CD4-positive, alpha-beta memory T cell (primary cell): ENCODE data around the gene ATXN7L1. TPM values are rescaled to one million over a fixed set of nuclear protein-coding genes. Genes with fewer than 3 reads are reported as not detected.

Experiments used
- CTCF ChIA-PET: fragments of 350-600 bp; sonication (Branson Sonifier 250); formaldehyde crosslinking; loops from one replicate; lab custom pipeline; 2021; ENCODE audit warnings: inconsistent platforms; ENCODE audit not compliant: partially characterized antibody; lab: Charles Lee
- POLR2A ChIA-PET: fragments of 350-600 bp; sonication (Branson Sonifier 250); formaldehyde crosslinking; loops from one replicate; lab custom pipeline; 2021; ENCODE audit not compliant: partially characterized antibody; lab: Charles Lee
- DNase-seq, 5 donors: peaks; one replicate each; pipeline versions ENCODE4 v3.0.0 to v3.0.0-alpha.2; 2020 to 2022; ENCODE audit warnings: mixed read lengths in 1 of 5
- H3K27ac ChIP-seq: one replicate; pipeline ENCODE4 v1.7.0; 2013; ENCODE audit warnings: low read depth, low read length
- H3K27me3 ChIP-seq: 2 replicates; pipeline ENCODE4 v1.7.0; 2013; ENCODE audit warnings: mild to moderate bottlenecking, low read length, moderate library complexity; ENCODE audit not compliant: insufficient read depth
- H3K36me3 ChIP-seq: 2 replicates; pipeline ENCODE4 v1.7.0; 2013; ENCODE audit warnings: mild to moderate bottlenecking, low read length, moderate library complexity; ENCODE audit not compliant: insufficient read depth
- H3K4me1 ChIP-seq: 2 replicates; pipeline ENCODE4 v1.7.0; 2013; ENCODE audit warnings: mild to moderate bottlenecking, low read length, moderate library complexity; ENCODE audit not compliant: insufficient read depth
- H3K4me3 ChIP-seq, 2 donors: one replicate each; pipeline ENCODE4 v1.7.0; 2013; ENCODE audit warnings: low read length in 2 of 2, mild to moderate bottlenecking in 1 of 2
- H3K9me3 ChIP-seq, 2 donors: one replicate each; pipeline ENCODE4 v1.7.0; 2013; ENCODE audit warnings: low read length in 2 of 2, control low read depth in 1 of 2; ENCODE audit not compliant: control insufficient read depth in 1 of 2
- H3K27ac Mint-ChIP-seq, 7 donors: one replicate each; pipeline ENCODE4 v1.8.0; 2020 to 2021; ENCODE audit warnings: mixed read lengths in 7 of 7, mild to moderate bottlenecking in 6 of 7, inconsistent platforms in 3 of 7, moderate library complexity in 3 of 7
- H3K27me3 Mint-ChIP-seq, 2 donors: one replicate each; pipeline ENCODE4 v1.8.0; 2020 to 2021; ENCODE audit warnings: mixed read lengths in 2 of 2
- H3K36me3 Mint-ChIP-seq, 2 donors: one replicate each; pipeline ENCODE4 v1.8.0; 2020 to 2021; ENCODE audit warnings: mixed read lengths in 2 of 2, inconsistent platforms in 1 of 2, mild to moderate bottlenecking in 1 of 2
- H3K4me1 Mint-ChIP-seq, 4 donors: one replicate each; pipeline ENCODE4 v1.8.0; 2020 to 2021; ENCODE audit warnings: mixed read lengths in 4 of 4, mild to moderate bottlenecking in 1 of 4
- H3K4me3 Mint-ChIP-seq, 8 donors: one replicate each; pipeline ENCODE4 v1.8.0; 2020 to 2021; ENCODE audit warnings: mixed read lengths in 8 of 8, mild to moderate bottlenecking in 7 of 8, moderate library complexity in 6 of 8, inconsistent platforms in 3 of 8
- H3K9me3 Mint-ChIP-seq, 8 donors: one replicate each; pipeline ENCODE4 v1.8.0; 2020 to 2021; ENCODE audit warnings: mixed read lengths in 8 of 8, mild to moderate bottlenecking in 5 of 8, inconsistent platforms in 3 of 8, moderate library complexity in 1 of 8
- intact Hi-C: fragments of 100-400 bp; cut with micrococcal nuclease; formaldehyde crosslinking; loops from one replicate; pipeline ENCODE4 v1.15.1; 2023
- polyA plus RNA-seq, 2 donors: library from polyadenylated mRNA; unstranded; fragments of 300-500 nt; fragmentation: Illumina TruSeq; gene quantifications; one replicate each; pipeline ENCODE4 v1.2.3, GENCODE V29; 2021
- total RNA-seq, 2 experiments: library from RNA; stranded (reverse); gene quantifications; one replicate each; pipeline ENCODE4 v1.2.3, GENCODE V29; 2021

ATXN7L1 gene
- total and polyA plus RNA-seq, 4 experiments from 2014 or later, result 8.7 to 62.2 (median 42.6) TPM

DNA sequence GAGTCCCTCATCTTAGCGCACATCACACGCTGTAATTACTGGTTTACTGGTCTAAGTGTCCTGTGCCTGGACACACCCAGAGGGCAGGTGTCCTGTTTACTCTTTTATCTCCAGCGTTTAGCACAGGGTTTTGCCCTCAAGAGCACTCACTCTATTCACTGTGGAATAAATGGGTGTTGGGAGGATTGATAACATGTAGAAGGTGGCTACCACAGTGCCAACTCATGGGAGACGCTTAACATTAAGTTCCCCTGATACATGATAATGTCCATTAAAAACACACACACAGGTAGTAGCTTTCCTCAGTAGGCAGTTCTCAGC lies 199.0 kb downstream of the ATXN7L1 start:
- H3K27ac Mint-ChIP-seq, result peak overlapping the region; percentile 90 to 99 (median 96)
- peak overlapping the region in 1 of 2 donors; percentile 27 for H3K4me3 ChIP-seq
- ChIA-PET POLR2A (interaction anchor here (0.6 to 4.3 kb wide), 10 partner anchors 13 to 349 kb away, joined by 3 to 113 read pairs (median 4); partner anchors contain the start of gene ATXN7L1), CTCF (interaction anchor here (0.8 to 4.2 kb wide), 9 partner anchors 8 to 365 kb away, joined by 3 to 40 read pairs (median 4); partner anchors contain the start of gene RINT1)
- peaks cover 6 to 13% of the 10 kb centered on the region in 2 donors for H3K36me3 Mint-ChIP-seq
- intact Hi-C loops, result loop anchor here (5.0 kb wide), 1 partner anchor 435 kb away; the partner anchor contains the start of gene SYPL1
- peak overlapping the region; percentile 83 for H3K27ac ChIP-seq
- H3K27me3 Mint-ChIP-seq, result no peaks in the 10 kb centered on the region
- peaks cover 64 to 94% (median 78%) of the 10 kb centered on the region in 4 donors for H3K4me1 Mint-ChIP-seq
- no peaks in the 10 kb centered on the region for H3K9me3 ChIP-seq
- H3K4me3 Mint-ChIP-seq, result peak overlapping the region; percentile 86 to 95 (median 92)
- no peaks in the 10 kb centered on the region for H3K9me3 Mint-ChIP-seq
- H3K36me3 ChIP-seq, result no peaks in the 10 kb centered on the region
- no peaks in the 10 kb centered on the region for H3K27me3 ChIP-seq
- H3K4me1 ChIP-seq, result peaks cover 79% of the 10 kb centered on the region
- no peak for DNase-seq

DNA sequence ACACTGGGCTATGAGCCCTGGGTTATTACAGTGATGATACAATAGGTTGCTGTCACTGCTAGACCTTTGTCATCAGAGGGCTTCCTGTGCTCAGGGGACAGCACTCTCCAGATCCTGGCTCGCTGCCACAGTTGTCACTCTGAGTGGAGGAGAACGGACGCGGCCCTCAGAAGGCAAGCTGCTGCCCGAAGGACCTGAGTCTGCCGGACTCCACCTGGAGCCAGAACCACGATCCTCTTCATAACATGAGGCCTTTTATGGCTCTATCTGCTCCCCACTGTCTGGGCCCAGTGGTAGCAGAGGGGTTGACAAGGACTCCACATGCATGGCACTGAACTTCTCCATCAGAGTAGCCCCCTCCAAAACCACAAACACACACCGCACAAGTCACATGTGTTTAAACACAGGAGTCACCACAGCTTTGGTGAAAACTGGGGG lies 200.4 kb downstream of the ATXN7L1 start:
- H3K27ac ChIP-seq, result peak overlapping the region; percentile 83
- no peaks in the 10 kb centered on the region for H3K27me3 ChIP-seq
- intact Hi-C loops, result loop anchor here (5.0 kb wide), 1 partner anchor 436 kb away; the partner anchor contains the start of gene SYPL1
- Mint-ChIP-seq H3K27me3 (no peaks in the 10 kb centered on the region), H3K36me3 (peaks cover 0 to 5% of the 10 kb centered on the region in 2 donors), H3K4me3 (peak overlapping the region; percentile 48 to 86 (median 71)), H3K9me3 (no peaks in the 10 kb centered on the region), H3K27ac (peak overlapping the region; percentile 90 to 99 (median 96)), H3K4me1 (peaks cover 60 to 88% (median 74%) of the 10 kb centered on the region in 4 donors)
- H3K9me3 ChIP-seq, result no peaks in the 10 kb centered on the region
- H3K4me3 ChIP-seq, result peak overlapping the region in 1 of 2 donors; percentile 23
- no peaks in the 10 kb centered on the region for H3K36me3 ChIP-seq
- H3K4me1 ChIP-seq, result peaks cover 79% of the 10 kb centered on the region
- POLR2A ChIA-PET, result interaction anchor here (0.9 to 4.3 kb wide), 6 partner anchors 15 to 346 kb away, joined by 3 to 113 read pairs (median 10); partner anchors contain the start of gene ATXN7L1
- peak; percentile 53 to 83 (median 56) for DNase-seq
- CTCF ChIA-PET, result interaction anchor here (1.1 to 4.2 kb wide), 7 partner anchors 13 to 478 kb away, joined by 3 to 40 read pairs (median 5); no protein-coding TSS in a partner anchor

DNA sequence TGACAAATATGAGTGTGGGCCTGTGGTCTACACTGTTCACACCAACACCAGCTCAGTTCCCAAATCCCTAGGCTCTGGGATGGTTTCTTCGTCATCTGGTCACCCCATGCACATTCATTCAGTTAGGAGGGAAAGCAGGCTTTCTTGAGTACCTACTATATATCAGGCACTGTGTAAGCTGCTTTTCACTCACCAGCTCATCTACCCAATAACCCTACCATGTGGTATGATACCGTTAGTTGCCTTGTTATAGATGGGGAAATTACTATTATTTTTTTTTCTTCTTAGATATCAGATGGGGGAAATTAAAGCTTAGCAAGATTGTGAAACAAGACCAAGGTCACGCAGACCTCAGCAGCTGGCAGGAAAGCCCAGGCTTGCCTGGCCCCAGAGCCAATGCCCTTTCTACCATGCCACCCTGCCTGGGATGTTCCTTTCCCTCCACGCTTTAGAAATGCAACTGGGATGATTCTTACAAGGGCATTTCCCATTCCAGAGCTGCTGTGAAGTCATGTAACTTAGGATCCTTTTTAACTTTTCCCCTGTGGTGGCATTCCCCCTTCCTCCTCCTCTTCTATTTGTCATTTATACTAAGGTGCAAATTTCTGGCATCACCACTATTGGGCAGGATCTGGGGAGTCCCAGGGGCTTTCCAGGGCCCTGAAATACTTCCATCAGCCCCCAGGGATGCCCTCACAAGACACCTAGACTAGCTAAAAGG lies 202.0 kb downstream of the ATXN7L1 start:
- ChIA-PET CTCF (interaction anchor here (0.9 to 9.3 kb wide), 9 partner anchors 14 to 362 kb away, joined by 3 to 82 read pairs (median 4); no protein-coding TSS in a partner anchor), POLR2A (interaction anchor here (0.8 to 2.0 kb wide), 5 partner anchors 11 to 348 kb away, joined by 3 to 17 read pairs (median 4); no protein-coding TSS in a partner anchor)
- intact Hi-C loops, result no loop called here

DNA sequence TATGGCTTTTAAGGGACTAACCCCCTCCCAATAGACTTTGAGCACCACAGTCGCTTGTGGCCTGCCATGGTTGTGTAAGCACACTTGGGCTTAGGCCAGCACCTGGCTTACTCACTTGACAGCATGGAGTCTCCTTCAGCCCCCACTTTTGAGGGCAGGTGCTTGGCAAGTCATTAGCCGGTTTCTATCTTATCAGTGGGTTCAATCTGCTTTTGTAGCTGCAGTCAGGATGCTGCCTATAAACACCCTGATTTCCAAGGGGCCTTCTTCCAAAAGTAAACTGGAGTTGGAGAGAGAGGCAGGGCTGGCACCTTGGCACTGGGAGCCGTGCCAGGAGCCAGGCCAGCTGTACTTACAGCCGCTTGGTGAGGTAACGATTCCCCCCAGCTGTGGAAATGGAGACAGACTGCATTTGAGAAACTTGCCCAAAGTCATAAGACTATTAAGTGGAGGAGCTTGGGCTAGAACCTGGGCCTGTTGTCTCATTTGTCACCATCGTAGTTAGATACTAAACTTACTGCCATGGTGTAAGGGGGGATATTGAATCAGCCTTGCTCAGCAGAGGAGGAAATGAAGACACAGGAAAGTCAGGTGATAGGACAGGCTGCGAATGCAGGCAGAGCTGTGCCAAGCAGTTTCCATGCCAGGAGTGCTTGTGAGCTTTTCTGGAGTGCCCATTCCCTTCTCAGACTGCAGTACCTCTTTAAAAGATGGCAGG lies 202.9 kb downstream of the ATXN7L1 start:
- peaks cover 4 to 5% of the 10 kb centered on the region in 2 donors for H3K36me3 Mint-ChIP-seq
- peak overlapping the region; percentile 36 for H3K27ac ChIP-seq

More for the DNA sequence above, 202.0 kb downstream of the ATXN7L1 start:
- DNase-seq, result peak in 1 of 5 donors; percentile 60
- no peaks in the 10 kb centered on the region for H3K9me3 ChIP-seq
- no peaks in the 10 kb centered on the region for H3K27me3 ChIP-seq
- peaks cover 71% of the 10 kb centered on the region for H3K4me1 ChIP-seq
- Mint-ChIP-seq H3K27ac (peak overlapping the region; percentile 78 to 99 (median 95)), H3K9me3 (no peaks in the 10 kb centered on the region), H3K36me3 (peaks cover 3 to 5% of the 10 kb centered on the region in 2 donors), H3K4me1 (peaks cover 57 to 81% (median 66%) of the 10 kb centered on the region in 4 donors), H3K4me3 (peak overlapping the region in 5 of 8 donors; percentile 11 to 78 (median 43)), H3K27me3 (no peaks in the 10 kb centered on the region)
- H3K4me3 ChIP-seq, result no peak overlapping the region
- peak overlapping the region; percentile 36 for H3K27ac ChIP-seq
- no peaks in the 10 kb centered on the region for H3K36me3 ChIP-seq

DNA sequence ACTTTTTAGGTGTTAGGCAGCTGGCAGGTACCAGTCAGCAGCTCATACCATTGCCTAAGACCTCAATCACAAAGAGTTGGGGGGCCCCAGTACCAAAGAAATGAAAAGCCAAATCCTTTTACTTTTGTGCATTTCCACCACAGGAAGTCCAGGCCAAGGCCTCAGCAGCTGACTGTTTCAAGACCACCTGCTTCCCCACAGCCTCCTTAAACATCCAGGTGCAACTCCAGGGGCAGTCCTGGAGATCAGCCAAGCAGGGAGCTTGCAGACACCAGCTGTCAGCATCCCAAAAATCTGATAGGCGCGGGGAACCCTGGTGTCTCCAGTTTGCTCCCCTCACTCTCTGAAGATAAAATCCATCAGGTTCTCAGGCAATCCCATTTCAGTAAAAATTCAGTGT lies 203.6 kb downstream of the ATXN7L1 start:
- ChIA-PET POLR2A (interaction anchor here (1.0 to 1.3 kb wide), 2 partner anchors 16 to 19 kb away, joined by 4 to 5 read pairs; no protein-coding TSS in a partner anchor), CTCF (interaction anchor here (0.7 to 9.3 kb wide), 6 partner anchors 10 to 356 kb away, joined by 3 to 82 read pairs (median 5); no protein-coding TSS in a partner anchor)
- Histone ChIP-seq H3K27me3 (no peaks in the 10 kb centered on the region), H3K36me3 (no peaks in the 10 kb centered on the region), H3K9me3 (no peaks in the 10 kb centered on the region), H3K27ac (no peak overlapping the region), H3K4me1 (peaks cover 55% of the 10 kb centered on the region), H3K4me3 (no peak overlapping the region)
- Mint-ChIP-seq H3K27me3 (no peaks in the 10 kb centered on the region), H3K9me3 (no peaks in the 10 kb centered on the region), H3K4me3 (no peak overlapping the region), H3K4me1 (peaks cover 42 to 65% (median 55%) of the 10 kb centered on the region in 4 donors), H3K36me3 (peaks cover 4 to 5% of the 10 kb centered on the region in 2 donors), H3K27ac (peak overlapping the region; percentile 22 to 97 (median 73))
- DNase-seq, result no peak
- intact Hi-C loops, result no loop called here

More for the DNA sequence above, 202.9 kb downstream of the ATXN7L1 start:
- Histone ChIP-seq H3K36me3 (no peaks in the 10 kb centered on the region), H3K27me3 (no peaks in the 10 kb centered on the region), H3K9me3 (no peaks in the 10 kb centered on the region), H3K4me1 (peaks cover 62% of the 10 kb centered on the region), H3K4me3 (no peak overlapping the region)
- intact Hi-C loops, result no loop called here
- POLR2A ChIA-PET, result interaction anchor here (0.8 to 2.0 kb wide), 4 partner anchors 10 to 204 kb away, joined by 3 to 17 read pairs (median 4); no protein-coding TSS in a partner anchor
- Mint-ChIP-seq H3K27ac (peak overlapping the region; percentile 58 to 97 (median 85)), H3K9me3 (no peaks in the 10 kb centered on the region), H3K4me3 (peak overlapping the region in 6 of 8 donors; percentile 3 to 78 (median 24)), H3K4me1 (peaks cover 49 to 72% (median 62%) of the 10 kb centered on the region in 4 donors), H3K27me3 (no peaks in the 10 kb centered on the region)
- peak in 1 of 5 donors; percentile 61 for DNase-seq
- CTCF ChIA-PET, result interaction anchor here (0.9 to 9.3 kb wide), 10 partner anchors 11 to 363 kb away, joined by 3 to 82 read pairs (median 4); no protein-coding TSS in a partner anchor

DNA sequence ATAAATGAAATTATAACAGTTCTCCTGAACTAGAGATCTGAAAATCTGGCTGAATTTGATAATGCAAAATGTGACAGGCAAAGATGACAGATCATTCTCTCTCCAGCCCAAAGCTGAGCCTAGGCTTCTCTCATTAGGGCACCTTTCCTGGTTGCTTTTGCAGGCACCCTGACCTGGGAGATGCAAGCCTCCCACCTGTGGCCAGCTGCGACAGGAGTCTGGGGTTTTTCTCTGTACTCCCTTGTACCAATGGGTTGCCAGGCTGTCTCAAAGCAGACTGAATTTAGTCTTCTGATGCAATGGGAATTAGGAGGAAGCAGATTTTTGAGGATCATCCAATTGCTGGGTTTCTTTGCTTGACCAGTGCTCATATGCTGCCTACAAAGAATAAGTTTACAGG lies 210.1 kb downstream of the ATXN7L1 start:
- Mint-ChIP-seq H3K36me3 (peaks cover 32 to 44% of the 10 kb centered on the region in 2 donors), H3K27ac (peak overlapping the region in 4 of 7 donors; percentile 12 to 43 (median 36)), H3K27me3 (no peaks in the 10 kb centered on the region), H3K4me1 (peaks cover 6 to 29% (median 16%) of the 10 kb centered on the region in 4 donors), H3K9me3 (no peaks in the 10 kb centered on the region), H3K4me3 (no peak overlapping the region)
- H3K4me1 ChIP-seq, result no peaks in the 10 kb centered on the region
- no peaks in the 10 kb centered on the region for H3K9me3 ChIP-seq
- H3K4me3 ChIP-seq, result no peak overlapping the region
- POLR2A ChIA-PET, result no interaction called here
- H3K27me3 ChIP-seq, result no peaks in the 10 kb centered on the region
- DNase-seq, result no peak
- intact Hi-C loops, result no loop called here
- no peak overlapping the region for H3K27ac ChIP-seq
- H3K36me3 ChIP-seq, result peaks cover 29% of the 10 kb centered on the region
- CTCF ChIA-PET, result interaction anchor here (9.3 kb wide), 1 partner anchor 9 kb away, joined by 82 read pairs; no protein-coding TSS in a partner anchor
